ENCODE measurements around the gene MAPKAPK3. TPM values are rescaled to one million over a fixed set of nuclear protein-coding genes. Genes with fewer than 3 reads are reported as not detected.

The MAPKAPK3 gene
- total RNA-seq, 1 donor from 2014 or later = 4.2 TPM

Small RNA genes lying within 50 kb of the gene (small RNA-seq; reads per million reads assigned to genes)
- gene MIR4787 (ENCODE audit: low replicate concordance) (0.13 reads per million), gene PPIAP69 (ENCODE audit: low replicate concordance) (not detected)

Other genes with a start within 250 kb of the MAPKAPK3 start
- gene CACNA2D2, start 113.5 kb upstream of the MAPKAPK3 start, total RNA-seq = 3.9 TPM
- gene C3orf18, start 49.4 kb upstream of the MAPKAPK3 start, total RNA-seq = 8.9 TPM
- gene HEMK1, start 47.6 kb upstream of the MAPKAPK3 start, total RNA-seq = 2.5 TPM
- gene CISH, start 5.4 kb upstream of the MAPKAPK3 start, total RNA-seq = 0.74 TPM
- gene DOCK3, start 57.8 kb downstream of the MAPKAPK3 start, total RNA-seq = 49.9 TPM

All from temporal lobe (tissue), 2 donors.